Measurements from ENCODE around the gene PTPRN2.

PTPRN2 gene

GRCh38 chr7:157635669-157636068, 952.0 kb downstream of the PTPRN2 start:
- no peak for DNase-seq (ENCODE audit: low read depth in 1 of 2, low spot score in 1 of 2)
- no peak for TF ChIP-seq JUND (IDR thresholded peaks at IDR 0.05; ENCODE audit: low read depth)
- in situ Hi-C loops (cut with HindIII; ENCODE audit: low pct_unique_long_range_greater_than_20kb, low sequenced_read_pairs), result no loop called here

- DNase-seq (ENCODE audit: low read depth in 1 of 2, low spot score in 1 of 2), result no peak
- in situ Hi-C loops (cut with HindIII; ENCODE audit: low pct_unique_long_range_greater_than_20kb, low sequenced_read_pairs), result no loop called here
- no peak for TF ChIP-seq JUND (IDR thresholded peaks at IDR 0.05; ENCODE audit: low read depth)
Measured at GRCh38 chr7:157635148-157635500, 952.5 kb downstream of the PTPRN2 start.

GRCh38 chr7:157634401-157635147, 953.0 kb downstream of the PTPRN2 start:
- no peak for TF ChIP-seq JUND (IDR thresholded peaks at IDR 0.05; ENCODE audit: low read depth)
- in situ Hi-C loops (cut with HindIII; ENCODE audit: low pct_unique_long_range_greater_than_20kb, low sequenced_read_pairs), result no loop called here
- no peak for DNase-seq (ENCODE audit: low read depth in 1 of 2, low spot score in 1 of 2)

GRCh38 chr7:157633465-157634185, 954.0 kb downstream of the PTPRN2 start:
- DNase-seq (ENCODE audit: low read depth in 1 of 2, low spot score in 1 of 2), result no peak
- no peak for TF ChIP-seq JUND (IDR thresholded peaks at IDR 0.05; ENCODE audit: low read depth)
- in situ Hi-C loops (cut with HindIII; ENCODE audit: low pct_unique_long_range_greater_than_20kb, low sequenced_read_pairs), result no loop called here

DNA sequence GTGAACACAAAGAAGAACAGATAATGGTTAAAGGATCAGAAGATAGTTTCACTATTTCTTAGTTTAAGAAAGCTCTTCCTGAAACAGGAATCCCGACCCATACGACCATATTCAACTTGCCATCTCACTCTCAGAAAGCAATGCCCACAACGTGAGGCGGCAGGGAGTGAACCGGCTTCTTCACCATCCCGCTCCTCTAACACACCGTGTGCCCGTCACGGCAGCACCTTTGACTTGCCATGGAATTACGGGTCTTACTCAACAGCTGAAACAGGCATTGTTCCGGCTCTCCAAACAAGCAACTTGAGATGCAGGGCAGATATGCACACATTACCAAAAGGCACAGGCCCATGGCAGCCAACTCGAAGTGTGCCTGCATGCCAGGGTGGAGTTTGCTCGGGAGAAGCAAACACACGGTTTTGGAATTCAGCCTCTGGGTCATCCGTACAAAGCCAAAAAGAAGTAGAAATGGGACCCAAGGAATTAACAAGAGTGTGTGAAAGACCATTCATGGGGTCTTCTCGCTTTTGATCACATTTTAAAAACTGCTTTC, 957.2 kb downstream of the PTPRN2 start:
- DNase-seq (ENCODE audit: low read depth in 1 of 2, low spot score in 1 of 2), result peak in 1 of 2 experiments; percentile 54
- in situ Hi-C loops (cut with HindIII; ENCODE audit: low pct_unique_long_range_greater_than_20kb, low sequenced_read_pairs), result no loop called here
- no peak for TF ChIP-seq JUND (IDR thresholded peaks at IDR 0.05; ENCODE audit: low read depth)

GRCh38 chr7:157628456-157628855, 959.2 kb downstream of the PTPRN2 start:
- no peak for TF ChIP-seq JUND (IDR thresholded peaks at IDR 0.05; ENCODE audit: low read depth)
- in situ Hi-C loops (cut with HindIII; ENCODE audit: low pct_unique_long_range_greater_than_20kb, low sequenced_read_pairs), result no loop called here
- no peak for DNase-seq (ENCODE audit: low read depth in 1 of 2, low spot score in 1 of 2)

DNA sequence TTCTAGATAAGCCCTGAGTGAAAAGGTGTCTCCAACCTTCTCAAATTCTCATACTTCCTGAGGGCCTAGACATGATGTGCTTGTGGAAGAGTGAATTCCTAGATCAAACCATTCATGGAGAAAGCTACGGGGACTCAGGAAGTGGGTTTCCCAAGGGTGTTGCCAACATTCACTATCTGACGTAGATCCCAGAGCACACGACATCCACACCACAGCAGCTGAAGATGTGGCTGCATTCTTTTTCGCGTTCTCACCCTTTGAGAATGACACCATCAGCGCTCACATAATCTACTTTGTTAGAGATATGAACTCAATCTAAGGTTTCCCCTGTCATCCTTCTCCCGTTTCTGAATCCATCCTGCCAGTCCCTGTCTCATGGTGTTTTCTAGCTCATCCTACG, 960.0 kb downstream of the PTPRN2 start:
- TF ChIP-seq JUND (IDR thresholded peaks at IDR 0.05; ENCODE audit: low read depth), result no peak
- in situ Hi-C loops (cut with HindIII; ENCODE audit: low pct_unique_long_range_greater_than_20kb, low sequenced_read_pairs), result no loop called here
- DNase-seq (ENCODE audit: low read depth in 1 of 2, low spot score in 1 of 2), result no peak

GRCh38 chr7:157627033-157627432, 960.6 kb downstream of the PTPRN2 start:
- TF ChIP-seq JUND (IDR thresholded peaks at IDR 0.05; ENCODE audit: low read depth), result no peak
- DNase-seq (ENCODE audit: low read depth in 1 of 2, low spot score in 1 of 2), result no peak
- in situ Hi-C loops (cut with HindIII; ENCODE audit: low pct_unique_long_range_greater_than_20kb, low sequenced_read_pairs), result no loop called here

- TF ChIP-seq JUND (IDR thresholded peaks at IDR 0.05; ENCODE audit: low read depth), result no peak
- in situ Hi-C loops (cut with HindIII; ENCODE audit: low pct_unique_long_range_greater_than_20kb, low sequenced_read_pairs), result no loop called here
- DNase-seq (ENCODE audit: low read depth in 1 of 2, low spot score in 1 of 2), result no peak
Measured at GRCh38 chr7:157625973-157626742, 961.5 kb downstream of the PTPRN2 start.

DNA sequence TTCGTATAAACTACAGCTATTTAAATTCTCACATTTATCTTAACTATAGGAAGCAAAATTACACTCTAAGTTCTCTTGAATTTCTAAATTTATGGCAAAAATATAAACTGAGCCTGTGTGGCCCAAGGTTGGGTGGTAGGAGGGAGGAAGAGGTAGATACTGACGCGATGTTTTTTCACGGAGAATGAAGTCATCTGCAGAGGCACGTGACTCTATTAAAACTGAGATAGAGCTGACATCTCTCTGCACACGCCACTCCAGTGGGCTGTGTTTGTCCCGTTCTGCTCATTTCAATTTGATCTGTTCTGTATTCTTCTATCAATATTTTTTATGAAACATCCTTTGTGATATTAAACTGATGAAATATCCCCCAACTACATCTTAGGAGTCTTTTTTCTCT, 964.1 kb downstream of the PTPRN2 start:
- no peak for TF ChIP-seq JUND (IDR thresholded peaks at IDR 0.05; ENCODE audit: low read depth)
- no peak for DNase-seq (ENCODE audit: low read depth in 1 of 2, low spot score in 1 of 2)
- in situ Hi-C loops (cut with HindIII; ENCODE audit: low pct_unique_long_range_greater_than_20kb, low sequenced_read_pairs), result no loop called here

- DNase-seq (ENCODE audit: low read depth in 1 of 2, low spot score in 1 of 2), result no peak
- TF ChIP-seq JUND (IDR thresholded peaks at IDR 0.05; ENCODE audit: low read depth), result no peak
- in situ Hi-C loops (cut with HindIII; ENCODE audit: low pct_unique_long_range_greater_than_20kb, low sequenced_read_pairs), result no loop called here
Measured at GRCh38 chr7:157622408-157623205, 965.0 kb downstream of the PTPRN2 start.

DNA sequence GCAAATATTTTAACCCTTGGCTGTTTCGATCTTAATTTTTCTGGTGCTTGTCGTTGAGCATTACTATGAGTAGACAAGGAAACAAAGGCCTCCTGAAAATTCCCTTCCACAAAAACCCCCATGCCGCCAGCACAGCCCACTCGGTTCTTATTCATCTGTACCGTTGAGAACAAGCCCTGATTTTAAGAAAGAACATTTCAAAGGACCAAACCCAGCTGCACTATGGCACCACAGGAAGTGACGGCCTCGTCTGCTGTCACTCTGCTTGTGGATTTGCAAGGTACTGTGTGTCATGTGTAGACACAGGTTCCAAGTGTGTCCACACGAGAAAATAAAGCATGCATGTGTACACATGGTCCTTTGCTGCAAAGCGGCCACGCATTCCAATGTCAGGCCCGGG, 965.6 kb downstream of the PTPRN2 start:
- no peak for TF ChIP-seq JUND (IDR thresholded peaks at IDR 0.05; ENCODE audit: low read depth)
- DNase-seq (ENCODE audit: low read depth in 1 of 2, low spot score in 1 of 2), result no peak
- in situ Hi-C loops (cut with HindIII; ENCODE audit: low pct_unique_long_range_greater_than_20kb, low sequenced_read_pairs), result no loop called here

All from T47D (cell line).